Keratinocyte (primary cell): ENCODE results near the gene B3GLCT.

Experiments used
- EZH2 ChIP-seq: IDR thresholded peaks from one replicate; pipeline ENCODE4 v1.6.1; 2012; ENCODE audit warnings: inconsistent platforms, mild to moderate bottlenecking, low read length, moderate library complexity
- TF ChIP-seq, protein P1 (sequence below), 3 experiments: IDR thresholded peaks in 1 of 3; conservative IDR thresholded peaks in 1 of 3; optimal IDR thresholded peaks in 1 of 3; 2 replicates in 2 of 3; 3 replicates in 1 of 3; pipeline versions ENCODE3 to v1.5.1; 2011; ENCODE audit warnings: low read length in 3 of 3, mild to moderate bottlenecking in 3 of 3, moderate library complexity in 2 of 3, control low read depth in 1 of 3, inconsistent platforms in 1 of 3; ENCODE audit not compliant: insufficient read depth in 2 of 3; ENCODE audit errors: extremely low read depth in 1 of 3

DNA sequence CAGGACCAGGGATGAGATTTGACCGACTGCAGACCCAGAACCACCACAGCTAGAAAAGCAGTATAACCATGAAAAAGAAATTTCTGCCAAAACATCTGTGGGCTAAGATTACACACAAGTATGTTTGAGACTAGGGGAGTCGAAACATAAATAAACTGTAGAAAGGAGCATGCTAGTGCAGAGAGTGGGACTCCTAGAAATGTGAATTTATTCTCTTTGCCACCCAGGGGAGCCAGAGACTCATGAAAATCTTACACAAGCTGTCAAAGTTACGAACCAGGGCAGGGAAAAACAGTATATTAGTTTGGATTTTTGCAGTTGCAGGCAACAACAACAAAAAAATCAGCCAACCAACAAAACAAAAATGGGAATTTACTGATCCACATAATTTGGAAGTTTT is 25.8 kb upstream of the B3GLCT start:
- TF ChIP-seq, protein P1, sequence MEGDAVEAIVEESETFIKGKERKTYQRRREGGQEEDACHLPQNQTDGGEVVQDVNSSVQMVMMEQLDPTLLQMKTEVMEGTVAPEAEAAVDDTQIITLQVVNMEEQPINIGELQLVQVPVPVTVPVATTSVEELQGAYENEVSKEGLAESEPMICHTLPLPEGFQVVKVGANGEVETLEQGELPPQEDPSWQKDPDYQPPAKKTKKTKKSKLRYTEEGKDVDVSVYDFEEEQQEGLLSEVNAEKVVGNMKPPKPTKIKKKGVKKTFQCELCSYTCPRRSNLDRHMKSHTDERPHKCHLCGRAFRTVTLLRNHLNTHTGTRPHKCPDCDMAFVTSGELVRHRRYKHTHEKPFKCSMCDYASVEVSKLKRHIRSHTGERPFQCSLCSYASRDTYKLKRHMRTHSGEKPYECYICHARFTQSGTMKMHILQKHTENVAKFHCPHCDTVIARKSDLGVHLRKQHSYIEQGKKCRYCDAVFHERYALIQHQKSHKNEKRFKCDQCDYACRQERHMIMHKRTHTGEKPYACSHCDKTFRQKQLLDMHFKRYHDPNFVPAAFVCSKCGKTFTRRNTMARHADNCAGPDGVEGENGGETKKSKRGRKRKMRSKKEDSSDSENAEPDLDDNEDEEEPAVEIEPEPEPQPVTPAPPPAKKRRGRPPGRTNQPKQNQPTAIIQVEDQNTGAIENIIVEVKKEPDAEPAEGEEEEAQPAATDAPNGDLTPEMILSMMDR (optimal IDR thresholded peaks at IDR 0.05 in 1 of 3, IDR thresholded peaks at IDR 0.05 in 1 of 3, conservative IDR thresholded peaks at IDR 0.05 in 1 of 3; ENCODE audit: extremely low read depth in 1 of 3, insufficient read depth in 2 of 3, low read length in 3 of 3): peak in 1 of 3 experiments; percentile 18
- TF ChIP-seq EZH2: no peak
